Right ventricle myocardium superior (tissue), 1 donor: ENCODE results near the gene PASK. TPM values are rescaled to one million over a fixed set of nuclear protein-coding genes. Genes with fewer than 3 reads are reported as not detected.

Experiments
- ATAC-seq: fragments of 200-7000 bp; cut with Tn5 transposase; one replicate; pipeline ENCODE4 v1.9.1; 2020; ENCODE audit warnings: mild to moderate bottlenecking; ENCODE audit not compliant: poor library complexity
- DNase-seq: peaks from one replicate; pipeline ENCODE4 v3.0.0-alpha.2; 2020
- intact Hi-C: fragments of 100-400 bp; cut with DNase I; formaldehyde crosslinking; loops from one replicate; pipeline ENCODE4 v1.11.2; 2022
- total RNA-seq: library from RNA; stranded (reverse); fragmentation: NEBNext Ultra II Directional; extraction: Animal tissue kit (Norgen Biotek cat#: 25700); gene quantifications from one replicate; pipeline ENCODE4 v1.2.1, GENCODE V29; 2021
- donor health status: DM: no; HTN: yes; CAD: no; lungs with severe emphysema.

PASK gene
- total RNA-seq, 1 donor from 2014 or later: 3.2 TPM

GRCh38 chr2:241064008-241064801, 85.1 kb downstream of the PASK start:
- DNase-seq (no peak), ATAC-seq (peak; percentile 62)
- intact Hi-C loops: no loop called here

GRCh38 chr2:241063587-241063986, 85.7 kb downstream of the PASK start:
- intact Hi-C loops: no loop called here

GRCh38 chr2:241063093-241063551, 86.2 kb downstream of the PASK start:
- intact Hi-C loops: no loop called here
- DNase-seq (peak; percentile 54), ATAC-seq (peak; percentile 23)

More at GRCh38 chr2:241063587-241063986, 85.7 kb downstream of the PASK start:
- DNase-seq: no peak
- ATAC-seq: peak; percentile 4

- intact Hi-C loops: no loop called here
- no peak for DNase-seq
- no peak for ATAC-seq
These were observed 86.7 kb downstream of the PASK start for GRCh38 chr2:241062389-241063092.

GRCh38 chr2:241061275-241061674, 88.0 kb downstream of the PASK start:
- intact Hi-C loops: no loop called here
- no peak for ATAC-seq
- DNase-seq: no peak

Other genes starting within 250 kb of the PASK start
- gene CROCC2, start 243.1 kb downstream of the PASK start, total RNA-seq: not detected
- gene SNED1, start 150.9 kb downstream of the PASK start, total RNA-seq: 8.0 TPM
- gene MTERF4, start 47.2 kb downstream of the PASK start, total RNA-seq: 23.8 TPM
- 66.0 TPM for gene PPP1R7, start 995 bp upstream of the PASK start, total RNA-seq
- gene ANO7, start 39.2 kb upstream of the PASK start, total RNA-seq: 0.35 TPM
- gene HDLBP, start 166.2 kb upstream of the PASK start, total RNA-seq: 373 TPM
- 139 TPM for gene SEPTIN2, start 166.5 kb upstream of the PASK start, total RNA-seq
- 14.0 TPM for gene FARP2, start 206.8 kb upstream of the PASK start, total RNA-seq